Naive thymus-derived CD4-positive, alpha-beta T cell (primary cell): ENCODE measurements around the gene SNX24. TPM values are rescaled to one million over a fixed set of nuclear protein-coding genes. Genes with fewer than 3 reads are reported as not detected.

Experiments used
- ATAC-seq: fragments of 150-1000 bp; cut with Tn5 transposase; 2 replicates; pipeline ENCODE4 v1.10.0; 2021; ENCODE audit warnings: mild to moderate bottlenecking, moderate library complexity
- CTCF ChIA-PET: fragments of 350-600 bp; sonication (Branson Sonifier 250); formaldehyde crosslinking; loops from one replicate; lab custom pipeline; 2021; ENCODE audit warnings: antibody characterized with exemption; lab: Charles Lee
- POLR2A ChIA-PET: fragments of 350-600 bp; sonication (Branson Sonifier 250); formaldehyde crosslinking; loops from one replicate; lab custom pipeline; 2021; ENCODE audit warnings: antibody characterized with exemption, inconsistent platforms; lab: Charles Lee
- DNase-seq, 9 donors: peaks; one replicate each; pipeline versions ENCODE4 v3.0.0 to v3.0.0-alpha.2; 2020 to 2022; ENCODE audit warnings: mixed read lengths in 1 of 9
- H3K27ac ChIP-seq: one replicate; pipeline ENCODE4 v1.7.0; 2013; ENCODE audit warnings: mild to moderate bottlenecking, low read depth, low read length, moderate library complexity
- H3K27me3 ChIP-seq, 2 donors: one replicate each; pipeline ENCODE4 v1.7.0; 2013; ENCODE audit warnings: low read length in 2 of 2, mild to moderate bottlenecking in 2 of 2, moderate library complexity in 2 of 2; ENCODE audit not compliant: control insufficient read depth in 2 of 2, insufficient read depth in 2 of 2
- H3K36me3 ChIP-seq, 3 experiments: 1 replicate in 2 of 3; 2 replicates in 1 of 3; pipeline ENCODE4 v1.7.0; 2013; ENCODE audit warnings: low read length in 3 of 3, mild to moderate bottlenecking in 3 of 3, moderate library complexity in 1 of 3; ENCODE audit not compliant: insufficient read depth in 3 of 3, control insufficient read depth in 2 of 3
- H3K4me1 ChIP-seq, 2 donors: one replicate each; pipeline ENCODE4 v1.7.0; 2013; ENCODE audit warnings: low read length in 2 of 2, mild to moderate bottlenecking in 2 of 2, moderate library complexity in 1 of 2; ENCODE audit not compliant: control insufficient read depth in 2 of 2, insufficient read depth in 2 of 2
- H3K4me3 ChIP-seq: 2 replicates; pipeline ENCODE4 v1.7.0; 2013; ENCODE audit warnings: mild to moderate bottlenecking, low read length
- H3K9me3 ChIP-seq, 3 experiments: 1 replicate in 2 of 3; 2 replicates in 1 of 3; pipeline ENCODE4 v1.7.0; 2013; ENCODE audit warnings: low read length in 3 of 3; ENCODE audit not compliant: control insufficient read depth in 2 of 3
- H3K27ac Mint-ChIP-seq, 9 donors: one replicate each; pipeline ENCODE4 v1.8.0; 2020 to 2022; ENCODE audit warnings: mixed read lengths in 9 of 9, mild to moderate bottlenecking in 8 of 9, moderate library complexity in 5 of 9, inconsistent platforms in 2 of 9
- H3K27me3 Mint-ChIP-seq, 5 donors: one replicate each; pipeline ENCODE4 v1.8.0; 2021 to 2022; ENCODE audit warnings: mixed read lengths in 5 of 5, mild to moderate bottlenecking in 1 of 5
- H3K36me3 Mint-ChIP-seq, 5 donors: one replicate each; pipeline ENCODE4 v1.8.0; 2020 to 2022; ENCODE audit warnings: mixed read lengths in 5 of 5, mild to moderate bottlenecking in 3 of 5, inconsistent platforms in 1 of 5
- H3K4me1 Mint-ChIP-seq, 7 donors: one replicate each; pipeline ENCODE4 v1.8.0; 2020 to 2022; ENCODE audit warnings: mixed read lengths in 7 of 7, mild to moderate bottlenecking in 3 of 7, inconsistent platforms in 1 of 7
- H3K4me3 Mint-ChIP-seq, 10 donors: one replicate each; pipeline ENCODE4 v1.8.0; 2020 to 2022; ENCODE audit warnings: mild to moderate bottlenecking in 10 of 10, mixed read lengths in 10 of 10, moderate library complexity in 6 of 10, inconsistent platforms in 2 of 10
- H3K9me3 Mint-ChIP-seq, 11 donors: one replicate each; pipeline ENCODE4 v1.8.0; 2020 to 2022; ENCODE audit warnings: mixed read lengths in 11 of 11, mild to moderate bottlenecking in 4 of 11, inconsistent platforms in 1 of 11, moderate library complexity in 1 of 11
- intact Hi-C, 2 donors: fragments of 100-400 bp; cut with micrococcal nuclease; formaldehyde crosslinking; loops; one replicate each; pipeline ENCODE4 v1.15.1; 2023
- polyA plus RNA-seq, 2 donors: library from polyadenylated mRNA; unstranded; fragments of 300-500 nt; fragmentation: Illumina TruSeq; gene quantifications; one replicate each; pipeline ENCODE4 v1.2.3, GENCODE V29; 2021
- total RNA-seq, 6 experiments: library from RNA in 5 of 6; stranded (reverse) in 5 of 6; gene quantifications; 1 replicate in 5 of 6; 2 replicates in 1 of 6; pipeline ENCODE4 v1.2.3 and lab custom pipeline; 2021 to 2026

The SNX24 gene
- total and polyA plus RNA-seq, 7 experiments from 2014 or later: 1.2 to 3.5 (median 2.1) TPM

GRCh38 chr5:122943050-122943698 is 97.8 kb downstream of the SNX24 start:
- Mint-ChIP-seq H3K4me3 (no peak overlapping the region), H3K27me3 (peaks cover 0 to 8% (median 0%) of the 10 kb centered on the region in 5 donors), H3K27ac (no peak overlapping the region), H3K36me3 (peaks cover 0 to 18% (median 4%) of the 10 kb centered on the region in 5 donors), H3K4me1 (no peaks in the 10 kb centered on the region), H3K9me3 (no peaks in the 10 kb centered on the region)
- Histone ChIP-seq H3K27ac (no peak overlapping the region), H3K27me3 (no peaks in the 10 kb centered on the region), H3K36me3 (no peaks in the 10 kb centered on the region), H3K4me1 (no peaks in the 10 kb centered on the region), H3K4me3 (no peak overlapping the region), H3K9me3 (no peaks in the 10 kb centered on the region)
- ChIA-PET CTCF (no interaction called here), POLR2A (interaction anchor here (0.6 kb wide), 1 partner anchor 11 kb away, joined by 4 read pairs; no protein-coding TSS in a partner anchor)
- intact Hi-C loops: no loop called here
- ATAC-seq (no peak), DNase-seq (no peak)

- Mint-ChIP-seq H3K27me3 (peaks cover 0 to 8% (median 0%) of the 10 kb centered on the region in 5 donors), H3K36me3 (peaks cover 0 to 18% (median 4%) of the 10 kb centered on the region in 5 donors), H3K27ac (no peak overlapping the region), H3K4me1 (no peaks in the 10 kb centered on the region), H3K4me3 (no peak overlapping the region), H3K9me3 (no peaks in the 10 kb centered on the region)
- intact Hi-C loops: no loop called here
- Histone ChIP-seq H3K27ac (no peak overlapping the region), H3K9me3 (no peaks in the 10 kb centered on the region), H3K4me1 (no peaks in the 10 kb centered on the region), H3K36me3 (no peaks in the 10 kb centered on the region), H3K27me3 (no peaks in the 10 kb centered on the region), H3K4me3 (no peak overlapping the region)
- DNase-seq (no peak), ATAC-seq (no peak)
- CTCF ChIA-PET: no interaction called here
- POLR2A ChIA-PET: no interaction called here
These were observed 98.6 kb downstream of the SNX24 start for GRCh38 chr5:122944051-122944450.

GRCh38 chr5:122947372-122947771 is 102.0 kb downstream of the SNX24 start:
- H3K27ac Mint-ChIP-seq: no peak overlapping the region
- H3K4me3 Mint-ChIP-seq: no peak overlapping the region
- no peaks in the 10 kb centered on the region for H3K36me3 ChIP-seq
- H3K27ac ChIP-seq: no peak overlapping the region
- DNase-seq (no peak), ATAC-seq (no peak)
- no peaks in the 10 kb centered on the region for H3K9me3 Mint-ChIP-seq
- no peak overlapping the region for H3K4me3 ChIP-seq
- no peaks in the 10 kb centered on the region for H3K4me1 ChIP-seq
- intact Hi-C loops: no loop called here
- ChIA-PET POLR2A (no interaction called here), CTCF (no interaction called here)
- no peaks in the 10 kb centered on the region for H3K27me3 Mint-ChIP-seq
- peaks cover 0 to 7% (median 0%) of the 10 kb centered on the region in 5 donors for H3K36me3 Mint-ChIP-seq
- H3K9me3 ChIP-seq: no peaks in the 10 kb centered on the region
- no peaks in the 10 kb centered on the region for H3K27me3 ChIP-seq
- no peaks in the 10 kb centered on the region for H3K4me1 Mint-ChIP-seq

- no peaks in the 10 kb centered on the region for H3K4me1 ChIP-seq
- ChIA-PET POLR2A (no interaction called here), CTCF (no interaction called here)
- Mint-ChIP-seq H3K4me1 (no peaks in the 10 kb centered on the region), H3K27me3 (no peaks in the 10 kb centered on the region), H3K9me3 (no peaks in the 10 kb centered on the region), H3K27ac (no peak overlapping the region), H3K4me3 (no peak overlapping the region), H3K36me3 (peaks cover 0 to 7% (median 0%) of the 10 kb centered on the region in 5 donors)
- H3K27me3 ChIP-seq: no peaks in the 10 kb centered on the region
- H3K9me3 ChIP-seq: no peaks in the 10 kb centered on the region
- ATAC-seq (no peak), DNase-seq (no peak)
- intact Hi-C loops: no loop called here
- H3K36me3 ChIP-seq: no peaks in the 10 kb centered on the region
- H3K4me3 ChIP-seq: no peak overlapping the region
- no peak overlapping the region for H3K27ac ChIP-seq
These were observed 102.4 kb downstream of the SNX24 start for GRCh38 chr5:122947772-122948171.

- H3K27ac Mint-ChIP-seq: no peak overlapping the region
- no peaks in the 10 kb centered on the region for H3K27me3 Mint-ChIP-seq
- intact Hi-C loops: no loop called here
- H3K9me3 ChIP-seq: no peaks in the 10 kb centered on the region
- H3K4me3 Mint-ChIP-seq: no peak overlapping the region
- H3K36me3 ChIP-seq: no peaks in the 10 kb centered on the region
- DNase-seq (no peak), ATAC-seq (no peak)
- H3K27ac ChIP-seq: no peak overlapping the region
- ChIA-PET POLR2A (no interaction called here), CTCF (no interaction called here)
- H3K36me3 Mint-ChIP-seq: peaks cover 0 to 7% (median 0%) of the 10 kb centered on the region in 5 donors
- no peak overlapping the region for H3K4me3 ChIP-seq
- no peaks in the 10 kb centered on the region for H3K4me1 Mint-ChIP-seq
- H3K9me3 Mint-ChIP-seq: no peaks in the 10 kb centered on the region
- no peaks in the 10 kb centered on the region for H3K27me3 ChIP-seq
- no peaks in the 10 kb centered on the region for H3K4me1 ChIP-seq
These were observed 102.9 kb downstream of the SNX24 start for GRCh38 chr5:122948319-122948718.

- POLR2A ChIA-PET: no interaction called here
- Mint-ChIP-seq H3K9me3 (peaks cover 0 to 12% (median 0%) of the 10 kb centered on the region in 11 donors), H3K4me3 (no peak overlapping the region), H3K27me3 (no peaks in the 10 kb centered on the region), H3K4me1 (no peaks in the 10 kb centered on the region), H3K36me3 (peaks cover 0 to 8% (median 0%) of the 10 kb centered on the region in 5 donors), H3K27ac (no peak overlapping the region)
- no peaks in the 10 kb centered on the region for H3K27me3 ChIP-seq
- no peak overlapping the region for H3K4me3 ChIP-seq
- H3K9me3 ChIP-seq: no peaks in the 10 kb centered on the region
- no peak overlapping the region for H3K27ac ChIP-seq
- no peaks in the 10 kb centered on the region for H3K4me1 ChIP-seq
- CTCF ChIA-PET: no interaction called here
- intact Hi-C loops: no loop called here
- no peak for ATAC-seq
- DNase-seq: no peak
- H3K36me3 ChIP-seq: peaks cover 0 to 2% (median 0%) of the 10 kb centered on the region in 3 experiments
These were observed 106.2 kb downstream of the SNX24 start for GRCh38 chr5:122951658-122952057.

- Mint-ChIP-seq H3K36me3 (peaks cover 0 to 4% (median 0%) of the 10 kb centered on the region in 5 donors), H3K9me3 (peaks cover 0 to 25% (median 3%) of the 10 kb centered on the region in 11 donors), H3K4me1 (no peaks in the 10 kb centered on the region), H3K27me3 (peaks cover 0 to 2% (median 0%) of the 10 kb centered on the region in 5 donors), H3K27ac (no peak overlapping the region), H3K4me3 (no peak overlapping the region)
- Histone ChIP-seq H3K4me1 (no peaks in the 10 kb centered on the region), H3K27me3 (no peaks in the 10 kb centered on the region), H3K27ac (no peak overlapping the region), H3K4me3 (no peak overlapping the region), H3K36me3 (peaks cover 0 to 2% (median 0%) of the 10 kb centered on the region in 3 experiments), H3K9me3 (no peaks in the 10 kb centered on the region)
- ChIA-PET CTCF (no interaction called here), POLR2A (no interaction called here)
- intact Hi-C loops: no loop called here
- DNase-seq: no peak
- no peak for ATAC-seq
These were observed 109.3 kb downstream of the SNX24 start for GRCh38 chr5:122954719-122955118.
